Esophagus mucosa (tissue), 1 donor: ENCODE measurements around the gene PIP4K2B. TPM values are rescaled to one million over a fixed set of nuclear protein-coding genes. Genes with fewer than 3 reads are reported as not detected.

Experiments
- ATAC-seq: fragments of 200-7000 bp; cut with Tn5 transposase; one replicate; pipeline ENCODE4 v1.9.1; 2020
- total RNA-seq: library from RNA; stranded (reverse); gene quantifications from one replicate; pipeline ENCODE4 v1.2.4, GENCODE V29; 2023
- donor health status: DM: yes; HTN: yes; CAD: no.

PIP4K2B gene
- total RNA-seq, 1 donor from 2014 or later: 15.1 TPM

GRCh38 chr17:38777641-38778250 lies 21.6 kb downstream of the PIP4K2B start:
- ATAC-seq: no peak

DNA sequence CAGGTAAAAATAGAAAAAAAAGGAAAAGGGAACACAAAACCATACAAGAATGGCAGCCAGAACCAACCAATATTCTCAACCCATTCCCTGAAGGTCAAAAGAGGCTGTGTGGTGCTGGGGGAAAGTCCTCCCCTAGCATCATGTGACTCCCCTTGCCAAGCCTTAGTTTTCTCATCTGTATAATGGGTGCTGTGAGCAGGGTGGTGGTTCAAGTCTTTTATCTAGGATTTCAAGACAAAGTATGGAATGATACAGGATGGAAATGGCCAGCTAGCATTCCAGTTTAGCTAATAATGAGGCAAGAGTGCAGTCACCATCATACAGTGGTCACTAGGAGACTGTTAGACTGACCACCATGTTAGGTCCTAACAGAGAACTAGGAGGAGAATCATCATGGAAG lies 26.1 kb downstream of the PIP4K2B start:
- no peak for ATAC-seq

- ATAC-seq: no peak
Observed at GRCh38 chr17:38768417-38768816, 30.9 kb downstream of the PIP4K2B start.

DNA sequence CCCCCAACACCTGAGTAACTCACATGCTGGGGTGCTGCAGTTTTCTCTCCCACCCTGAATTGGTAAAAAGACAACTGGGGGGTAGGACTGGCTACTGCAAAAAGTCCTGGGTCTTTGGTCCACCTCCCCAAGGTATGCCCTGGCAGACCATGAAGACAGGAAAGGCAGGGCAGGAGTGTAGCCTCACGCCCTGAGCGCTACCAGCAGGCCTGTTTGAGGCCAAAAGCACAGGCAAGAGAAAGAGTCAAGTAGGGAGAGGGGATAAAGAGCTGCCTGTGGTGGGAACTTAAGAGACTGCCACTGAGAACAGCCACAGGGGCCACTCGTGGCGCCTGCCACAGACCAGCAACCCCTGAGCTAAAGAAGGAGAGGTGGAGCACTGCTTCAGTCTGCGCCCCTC lies 33.0 kb downstream of the PIP4K2B start:
- ATAC-seq: no peak

- no peak for ATAC-seq
Observed at GRCh38 chr17:38762231-38762630, 37.1 kb downstream of the PIP4K2B start.

DNA sequence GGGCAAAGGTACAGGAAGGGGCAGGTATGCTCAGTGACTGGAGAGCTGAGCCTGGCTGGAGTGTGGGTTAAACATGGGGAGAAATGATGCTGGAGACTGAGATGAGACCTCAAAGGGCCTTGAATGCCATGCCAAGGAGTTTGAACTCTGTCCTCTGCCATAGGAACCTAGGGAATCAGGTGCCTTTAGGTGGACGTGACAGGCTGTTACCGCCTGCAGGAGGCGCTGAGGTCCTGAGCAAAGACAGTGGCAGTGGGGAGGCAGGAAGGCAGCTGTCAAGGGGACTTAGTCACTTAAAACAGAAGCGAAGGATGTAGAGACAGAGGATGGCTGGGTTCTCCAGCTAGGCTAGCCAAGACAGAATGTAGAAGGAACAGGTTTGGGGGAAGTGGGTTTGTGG lies 37.7 kb downstream of the PIP4K2B start:
- ATAC-seq: no peak

DNA sequence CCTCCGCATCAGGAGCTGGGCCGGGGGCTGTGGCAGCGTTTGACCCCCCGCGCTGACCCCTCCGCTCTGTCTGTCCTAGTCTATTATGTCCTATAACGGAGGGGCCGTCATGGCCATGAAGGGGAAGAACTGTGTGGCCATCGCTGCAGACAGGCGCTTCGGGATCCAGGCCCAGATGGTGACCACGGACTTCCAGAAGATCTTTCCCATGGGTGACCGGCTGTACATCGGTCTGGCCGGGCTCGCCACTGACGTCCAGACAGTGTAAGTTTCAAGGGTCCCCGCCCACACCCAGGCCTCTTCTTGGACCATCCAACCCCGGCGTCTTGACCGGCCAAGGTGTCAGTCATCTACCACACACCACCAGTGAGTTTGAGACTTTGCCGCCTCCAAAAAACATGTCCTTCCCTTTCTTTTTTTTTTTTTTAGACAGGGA lies 46.3 kb downstream of the PIP4K2B start:
- no peak for ATAC-seq

GRCh38 chr17:38752308-38753070 lies 46.9 kb downstream of the PIP4K2B start, which contains the start of gene PSMB3:
Gene PSMB3, plus strand, starts transcription at chr17:38752741. Its CDS starts 86 bp downstream, at chr17:38752827.
- peak; percentile 85 for ATAC-seq

DNA sequence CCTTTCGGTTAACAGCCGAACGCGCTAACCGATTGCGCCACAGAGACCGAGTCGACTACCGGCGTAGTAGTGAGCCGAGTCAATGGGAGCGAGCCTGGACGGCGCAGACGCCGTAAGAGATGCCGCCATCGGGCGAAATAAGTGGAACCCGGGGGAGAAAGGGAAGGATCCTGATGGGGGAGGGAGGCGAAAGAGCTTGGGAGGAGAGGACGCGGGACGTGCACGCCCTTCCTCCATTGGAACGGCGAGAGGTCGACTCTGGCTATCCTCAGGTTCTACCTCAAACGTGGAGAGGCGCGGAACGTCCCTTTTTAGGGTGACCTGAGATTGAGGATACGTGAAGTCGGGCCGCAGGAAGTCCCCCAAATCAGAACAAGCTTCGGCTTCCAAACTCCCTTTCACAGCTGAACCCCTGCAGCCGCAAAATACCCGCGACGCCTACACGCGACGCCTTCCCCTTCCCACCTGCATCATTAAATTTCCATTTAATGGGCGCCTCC lies 47.5 kb downstream of the PIP4K2B start:
- peak; percentile 58 for ATAC-seq

GRCh38 chr17:38751144-38751807 lies 48.1 kb downstream of the PIP4K2B start:
- no peak for ATAC-seq

GRCh38 chr17:38750312-38751121 lies 48.8 kb downstream of the PIP4K2B start:
- no peak for ATAC-seq

GRCh38 chr17:38750044-38750311 lies 49.4 kb downstream of the PIP4K2B start:
- no peak for ATAC-seq

DNA sequence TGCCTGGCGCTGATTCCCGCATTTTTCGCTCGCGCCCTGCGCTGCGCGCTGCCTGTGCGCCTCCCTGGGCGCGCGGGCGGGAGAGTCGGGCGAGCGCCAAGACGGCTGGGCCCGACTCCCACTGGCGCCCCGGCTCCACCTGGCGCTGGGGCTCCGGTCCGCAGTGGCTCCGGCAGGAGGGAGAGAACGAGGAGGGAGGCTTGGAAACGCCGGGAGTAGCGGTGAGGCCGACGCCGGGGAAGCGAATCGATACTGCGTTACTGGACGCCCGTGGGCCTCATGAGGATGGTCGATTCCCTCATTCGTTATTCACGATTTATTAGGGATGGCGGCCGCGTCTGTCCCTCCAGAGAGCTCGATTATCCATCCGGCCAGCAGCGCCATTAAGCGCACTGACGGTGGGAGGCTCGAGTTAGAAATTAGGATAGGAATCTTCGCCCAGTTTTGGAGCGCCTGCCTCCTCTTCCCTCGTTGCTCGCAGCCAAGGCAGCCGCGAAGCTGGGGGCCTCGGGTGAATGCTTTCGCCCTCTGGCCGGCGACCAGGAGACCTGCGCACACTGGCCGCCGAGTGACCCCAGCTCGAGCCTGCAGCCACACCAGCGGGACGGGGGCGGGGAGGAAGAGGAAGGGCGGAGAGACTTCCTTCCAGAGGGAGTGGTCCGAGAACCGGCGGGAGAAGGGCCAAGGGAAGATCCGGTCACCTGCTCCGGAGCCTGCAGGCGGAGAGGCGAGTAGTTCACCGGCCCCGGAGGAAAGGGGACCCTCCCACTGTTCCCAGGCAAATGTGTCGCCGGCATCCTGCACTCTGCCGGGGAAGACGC lies 49.9 kb downstream of the PIP4K2B start:
- ATAC-seq: peak; percentile 26

DNA sequence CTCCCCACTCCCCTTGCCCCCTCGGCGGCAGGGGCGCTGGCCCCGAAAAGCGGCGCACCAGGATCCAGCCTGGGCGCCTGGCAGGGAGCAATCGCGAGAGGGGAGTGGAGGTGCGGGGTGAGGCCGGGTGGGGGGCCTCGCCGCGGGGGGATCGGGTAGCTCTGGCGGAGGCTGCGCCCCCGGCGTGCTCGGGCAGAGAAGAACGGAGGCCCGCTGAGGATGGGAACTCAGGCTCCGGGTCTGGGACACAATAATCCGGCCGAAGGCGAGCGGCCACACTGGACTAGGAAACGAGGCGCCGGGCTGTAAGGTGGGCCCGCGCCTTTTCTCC lies 50.5 kb downstream of the PIP4K2B start:
- ATAC-seq: no peak

DNA sequence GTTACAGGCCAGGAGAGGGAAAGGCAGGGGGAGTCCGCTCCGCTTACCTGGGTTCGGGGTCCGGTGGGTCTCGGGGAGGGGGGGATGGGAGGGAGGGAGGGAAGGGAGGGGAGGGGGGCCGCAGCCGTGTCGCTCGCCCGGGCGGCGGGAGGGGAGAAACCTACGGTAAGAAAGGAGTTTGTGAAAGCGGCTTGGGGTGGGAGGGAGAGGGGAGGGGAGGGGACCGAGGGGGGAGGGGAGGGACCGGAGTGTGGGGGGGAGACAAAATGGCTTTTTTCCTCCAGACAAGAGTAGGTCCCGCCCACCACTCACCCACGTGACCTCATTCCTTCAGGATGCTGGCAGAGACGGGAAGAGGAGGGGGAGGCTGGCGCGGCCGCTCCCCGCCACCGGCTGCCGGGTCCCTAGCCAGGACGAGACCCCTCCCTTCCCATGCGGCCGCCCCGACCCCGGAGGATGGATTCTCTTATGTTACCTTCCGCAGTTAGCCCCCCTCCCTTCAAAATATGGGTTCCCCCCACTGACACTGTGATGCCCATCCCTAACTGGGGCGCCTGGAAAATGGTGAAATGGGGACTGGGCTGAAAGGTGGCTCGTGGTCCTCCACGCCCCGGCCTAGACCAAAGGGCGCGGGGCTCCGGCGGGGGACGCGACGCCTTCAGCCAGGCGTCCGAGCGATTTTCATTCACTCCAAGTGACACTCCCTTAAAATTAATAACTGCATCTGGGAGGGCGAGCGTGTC lies 51.0 kb downstream of the PIP4K2B start, which contains the start of gene PCGF2:
Gene PCGF2 (minus strand): TSS at position 188 of the 743 bp plus-strand sequence. CDS start 7,934 bp downstream, outside the sequence.
- peak; percentile 4 for ATAC-seq

- ATAC-seq: no peak
Observed at GRCh38 chr17:38747463-38748148, 51.8 kb downstream of the PIP4K2B start.

GRCh38 chr17:38746849-38747462 lies 52.4 kb downstream of the PIP4K2B start:
- no peak for ATAC-seq

DNA sequence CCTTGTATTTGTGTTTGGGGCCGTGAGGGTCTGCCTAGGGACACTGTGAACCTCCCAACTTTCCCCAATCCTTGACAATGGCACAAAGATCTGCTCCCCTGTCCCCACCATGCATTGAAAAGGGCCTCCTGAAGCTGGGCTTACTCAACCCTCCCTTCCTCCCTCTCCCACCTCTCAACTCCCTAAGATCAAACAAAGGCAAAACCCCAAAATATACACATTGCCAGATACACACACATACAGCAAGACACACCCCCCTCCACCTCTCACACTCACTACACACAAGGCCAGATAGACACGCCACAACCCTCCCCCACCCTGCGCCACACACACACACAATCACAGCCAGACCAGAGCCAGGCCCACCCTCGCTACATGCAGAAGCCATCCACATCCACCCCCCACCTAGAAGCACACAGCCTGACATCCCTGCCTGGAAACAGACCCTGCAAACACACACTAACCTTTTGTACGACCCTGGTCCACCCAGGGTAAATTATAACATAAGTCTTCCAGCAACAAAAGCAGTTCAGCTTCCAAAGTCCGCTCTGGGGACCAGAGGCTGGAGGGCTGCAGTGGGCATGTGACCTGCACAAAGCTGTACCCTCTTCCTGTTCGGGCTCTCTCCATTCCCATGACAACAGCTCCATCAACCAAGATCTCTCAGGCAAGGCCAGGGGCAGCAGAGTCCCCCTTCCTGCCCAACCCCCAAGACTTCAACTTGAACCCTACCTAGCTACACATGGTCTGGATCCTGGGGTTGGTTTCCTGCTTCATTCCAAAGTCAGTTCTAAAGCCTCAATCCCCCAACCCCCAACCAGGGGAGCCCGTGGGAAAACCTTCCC lies 53.1 kb downstream of the PIP4K2B start:
- no peak for ATAC-seq

DNA sequence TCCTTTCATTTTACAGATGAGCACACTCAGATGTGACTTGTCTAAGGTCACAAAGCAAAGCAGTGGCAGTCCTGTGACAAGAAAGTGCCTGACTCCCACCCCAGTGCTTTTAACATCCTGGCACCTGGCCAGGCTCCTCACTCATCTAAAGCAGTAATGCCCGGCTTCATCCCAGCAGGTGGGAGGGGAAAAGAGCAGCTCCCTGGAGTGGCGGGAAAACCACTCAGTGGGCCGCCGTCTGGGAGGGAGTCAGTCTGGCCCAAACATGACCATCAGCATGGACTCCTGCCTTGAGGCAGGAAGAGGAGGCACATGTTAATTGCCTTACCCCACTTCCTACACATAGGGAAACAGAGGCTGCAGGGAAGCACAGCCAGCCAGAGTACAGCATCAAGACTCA lies 53.8 kb downstream of the PIP4K2B start:
- ATAC-seq: no peak
